SK-N-SH treated with all-trans-retinoic acid at 6 μM for 48 hours (cell line): ENCODE measurements around the gene COG8.

Experiments used
- ATAC-seq: fragments of 200-7000 bp; cut with Tn5 transposase; 3 replicates; pipeline ENCODE4 v1.9.1; 2020; ENCODE audit warnings: mild to moderate bottlenecking, moderate library complexity
- ARNTL ChIP-seq: fragments of 450-650 bp; formaldehyde crosslinking; IDR thresholded peaks from 2 replicates; pipeline ENCODE4 v1.5.0; 2020; ENCODE audit warnings: low read depth, mild to moderate bottlenecking, moderate library complexity, borderline replicate concordance
- BACH2 ChIP-seq: fragments of 250-450 bp; sonication (Bioruptor Pico); IDR thresholded peaks from 2 replicates; pipeline ENCODE4 v1.9.0; 2021; ENCODE audit warnings: mild to moderate bottlenecking, borderline replicate concordance
- CSRNP3 ChIP-seq: fragments of 250-450 bp; sonication (Bioruptor Pico); IDR thresholded peaks from 2 replicates; pipeline ENCODE4 v1.5.1; 2021; ENCODE audit warnings: mild to moderate bottlenecking, moderate library complexity
- ESRRG ChIP-seq: fragments of 250-450 bp; sonication (Bioruptor Pico); IDR thresholded peaks from 2 replicates; pipeline ENCODE4 v1.6.1; 2021; ENCODE audit warnings: mild to moderate bottlenecking
- GLIS3 ChIP-seq: fragments of 250-450 bp; sonication (Bioruptor Pico); IDR thresholded peaks from 2 replicates; pipeline ENCODE4 v1.5.0; 2020; ENCODE audit warnings: mild to moderate bottlenecking, moderate library complexity
- ISL1 ChIP-seq: fragments of 250-450 bp; sonication (Bioruptor Pico); IDR thresholded peaks from 2 replicates; pipeline ENCODE4 v2.1.2; 2022; ENCODE audit warnings: mild to moderate bottlenecking, moderate library complexity
- OSR1 ChIP-seq: fragments of 250-450 bp; sonication (Bioruptor Pico); IDR thresholded peaks from 2 replicates; pipeline ENCODE4 v1.8.0; 2022; ENCODE audit warnings: moderate library complexity, mild to moderate bottlenecking, inconsistent platforms
- PPARA ChIP-seq: fragments of 250-450 bp; sonication (Bioruptor Pico); IDR thresholded peaks from 2 replicates; pipeline ENCODE4 v1.5.0; 2020; ENCODE audit warnings: mild to moderate bottlenecking, borderline replicate concordance
- RARB ChIP-seq: fragments of 250-450 bp; sonication (Bioruptor Pico); IDR thresholded peaks from 2 replicates; pipeline ENCODE4 v1.8.0; 2021; ENCODE audit warnings: mild to moderate bottlenecking, moderate library complexity
- SNAI2 ChIP-seq: fragments of 250-450 bp; sonication (Bioruptor Pico); IDR thresholded peaks from 2 replicates; pipeline ENCODE4 v1.5.0; 2020; ENCODE audit warnings: mild to moderate bottlenecking, moderate library complexity
- TCF4 ChIP-seq: fragments of 250-450 bp; sonication (Bioruptor Pico); IDR thresholded peaks from 2 replicates; pipeline ENCODE4 v1.8.0; 2021; ENCODE audit warnings: mild to moderate bottlenecking, moderate library complexity, borderline replicate concordance
- TOX ChIP-seq: fragments of 250-450 bp; sonication (Bioruptor Pico); IDR thresholded peaks from 2 replicates; pipeline ENCODE4 v1.8.0; 2021; ENCODE audit warnings: mild to moderate bottlenecking, moderate library complexity, borderline replicate concordance
- TSHZ2 ChIP-seq: fragments of 250-450 bp; sonication (Bioruptor Pico); IDR thresholded peaks from 2 replicates; pipeline ENCODE4 v1.5.0; 2020; ENCODE audit warnings: mild to moderate bottlenecking, moderate library complexity
- ZC3H10 ChIP-seq: fragments of 250-450 bp; sonication (Bioruptor Pico); IDR thresholded peaks from 2 replicates; pipeline ENCODE4 v1.5.1; 2021; ENCODE audit warnings: mild to moderate bottlenecking, moderate library complexity
- ZFP3 ChIP-seq: fragments of 250-450 bp; sonication (Bioruptor Pico); IDR thresholded peaks from 2 replicates; pipeline ENCODE4 v1.5.0; 2020; ENCODE audit warnings: mild to moderate bottlenecking, moderate library complexity
- ZFP30 ChIP-seq: fragments of 450-650 bp; formaldehyde crosslinking; IDR thresholded peaks from 2 replicates; pipeline ENCODE4 v1.5.0; 2022; ENCODE audit warnings: mild to moderate bottlenecking, moderate library complexity
- ZNF565 ChIP-seq: fragments of 450-650 bp; formaldehyde crosslinking; conservative IDR thresholded peaks from 2 replicates; pipeline ENCODE4 v1.5.0; 2020; ENCODE audit warnings: low read depth, mild to moderate bottlenecking, moderate library complexity
- ZNF70 ChIP-seq: fragments of 450-650 bp; formaldehyde crosslinking; IDR thresholded peaks from 2 replicates; pipeline ENCODE4 v1.5.0; 2020; ENCODE audit warnings: mild to moderate bottlenecking, moderate library complexity
- ZNF8 ChIP-seq: fragments of 450-650 bp; formaldehyde crosslinking; IDR thresholded peaks from 2 replicates; pipeline ENCODE4 v1.5.0; 2020; ENCODE audit warnings: mild to moderate bottlenecking, moderate library complexity
- TF ChIP-seq, protein P1 (sequence below): fragments of 250-450 bp; sonication (Bioruptor Pico); IDR thresholded peaks from 2 replicates; pipeline ENCODE4 v1.8.0; 2020; ENCODE audit warnings: mild to moderate bottlenecking, moderate library complexity, borderline replicate concordance
- TF ChIP-seq, protein P2 (sequence below): fragments of 250-450 bp; sonication (Bioruptor Pico); IDR thresholded peaks from 2 replicates; pipeline ENCODE4 v1.5.1; 2020; ENCODE audit warnings: low read depth, mild to moderate bottlenecking, moderate library complexity

Gene COG8

GRCh38 chr16:69318177-69318910, 21.0 kb downstream of the COG8 start:
- ATAC-seq = no peak

DNA sequence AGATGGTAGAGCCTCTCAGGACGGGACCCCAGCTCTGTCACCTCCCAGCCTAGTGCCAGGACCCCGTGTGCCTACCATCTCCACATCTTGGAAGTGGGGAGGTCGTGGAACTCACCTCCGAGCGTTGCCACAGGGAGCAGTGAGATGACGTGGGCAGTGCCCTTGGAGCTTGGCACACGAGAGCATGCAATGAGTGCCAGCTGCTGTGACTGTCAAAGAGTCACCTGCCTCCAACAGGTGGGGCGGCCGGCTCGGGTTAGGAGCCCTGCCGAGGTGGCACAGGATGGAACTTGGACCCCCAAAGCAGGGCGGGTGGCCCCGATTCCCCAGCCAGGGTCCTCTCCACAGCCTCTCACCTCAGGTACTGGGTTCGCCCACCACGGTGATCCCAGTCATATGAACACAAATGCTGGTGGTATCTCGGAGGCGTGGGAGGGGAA, 22.7 kb downstream of the COG8 start:
- TF ChIP-seq, protein P1, sequence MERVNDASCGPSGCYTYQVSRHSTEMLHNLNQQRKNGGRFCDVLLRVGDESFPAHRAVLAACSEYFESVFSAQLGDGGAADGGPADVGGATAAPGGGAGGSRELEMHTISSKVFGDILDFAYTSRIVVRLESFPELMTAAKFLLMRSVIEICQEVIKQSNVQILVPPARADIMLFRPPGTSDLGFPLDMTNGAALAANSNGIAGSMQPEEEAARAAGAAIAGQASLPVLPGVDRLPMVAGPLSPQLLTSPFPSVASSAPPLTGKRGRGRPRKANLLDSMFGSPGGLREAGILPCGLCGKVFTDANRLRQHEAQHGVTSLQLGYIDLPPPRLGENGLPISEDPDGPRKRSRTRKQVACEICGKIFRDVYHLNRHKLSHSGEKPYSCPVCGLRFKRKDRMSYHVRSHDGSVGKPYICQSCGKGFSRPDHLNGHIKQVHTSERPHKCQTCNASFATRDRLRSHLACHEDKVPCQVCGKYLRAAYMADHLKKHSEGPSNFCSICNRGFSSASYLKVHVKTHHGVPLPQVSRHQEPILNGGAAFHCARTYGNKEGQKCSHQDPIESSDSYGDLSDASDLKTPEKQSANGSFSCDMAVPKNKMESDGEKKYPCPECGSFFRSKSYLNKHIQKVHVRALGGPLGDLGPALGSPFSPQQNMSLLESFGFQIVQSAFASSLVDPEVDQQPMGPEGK (CRISPR knock-in tag) = no peak
- TF ChIP-seq ARNTL (CRISPR knock-in tag) = no peak
- no peak for TF ChIP-seq ZNF565 (CRISPR knock-in tag)
- TF ChIP-seq TCF4 (CRISPR knock-in tag) = no peak
- TF ChIP-seq ISL1 (CRISPR knock-in tag) = no peak
- no peak for TF ChIP-seq ESRRG
- no peak for TF ChIP-seq SNAI2
- ATAC-seq = no peak

More at GRCh38 chr16:69318177-69318910, 21.0 kb downstream of the COG8 start:
- TF ChIP-seq ZC3H10 = no peak
- no peak for TF ChIP-seq ZNF8 (CRISPR knock-in tag)
- TF ChIP-seq ESRRG = no peak
- no peak for TF ChIP-seq GLIS3 (CRISPR knock-in tag)
- no peak for TF ChIP-seq ZNF70 (CRISPR knock-in tag)
- no peak for TF ChIP-seq ISL1 (CRISPR knock-in tag)

DNA sequence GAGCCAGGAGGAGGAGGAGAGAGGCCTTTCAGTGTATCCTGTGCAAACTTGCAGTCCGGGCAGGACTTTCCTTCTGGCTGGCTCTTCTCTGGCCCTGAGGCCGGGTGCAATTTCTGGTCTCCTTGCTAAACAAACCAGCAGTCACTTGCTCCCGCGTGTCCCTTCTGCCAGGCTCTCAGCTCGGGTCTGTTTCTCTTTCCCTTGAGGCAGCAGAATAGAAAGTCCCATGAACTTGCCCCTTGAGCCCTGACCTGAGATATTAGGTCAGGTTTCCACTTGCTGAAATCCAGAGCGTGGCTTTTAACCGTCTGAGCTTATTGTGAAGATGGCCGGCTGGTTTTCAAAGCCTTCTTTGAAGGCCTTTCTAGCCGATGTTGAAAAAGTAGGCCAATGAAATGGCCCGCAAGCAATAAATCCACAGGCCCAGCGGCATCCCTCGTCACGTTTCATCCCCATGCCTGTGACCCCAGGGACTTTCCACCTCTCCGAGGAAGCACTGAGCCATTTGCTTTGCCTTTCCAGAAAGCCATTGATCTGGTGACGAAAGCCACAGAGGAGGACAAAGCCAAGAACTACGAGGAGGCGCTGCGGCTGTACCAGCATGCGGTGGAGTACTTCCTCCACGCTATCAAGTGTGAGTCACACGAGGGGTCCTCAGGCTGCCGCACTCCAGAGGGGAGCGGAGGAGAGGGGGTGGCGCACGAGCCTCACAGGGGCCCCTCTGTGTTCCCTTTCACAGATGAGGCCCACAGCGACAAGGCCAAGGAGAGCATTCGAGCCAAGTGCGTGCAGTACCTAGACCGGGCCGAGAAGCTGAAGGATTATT, 23.7 kb downstream of the COG8 start:
- no peak for ATAC-seq
- TF ChIP-seq, protein P1 (CRISPR knock-in tag) = no peak
- no peak for TF ChIP-seq ZNF70 (CRISPR knock-in tag)
- no peak for TF ChIP-seq SNAI2
- TF ChIP-seq ZNF565 (CRISPR knock-in tag) = no peak
- no peak for TF ChIP-seq ISL1 (CRISPR knock-in tag)
- no peak for TF ChIP-seq OSR1 (CRISPR knock-in tag)
- no peak for TF ChIP-seq BACH2 (CRISPR knock-in tag)
- TF ChIP-seq CSRNP3 (CRISPR knock-in tag) = no peak
- TF ChIP-seq PPARA (CRISPR knock-in tag) = no peak
- TF ChIP-seq ARNTL (CRISPR knock-in tag) = no peak
- TF ChIP-seq ESRRG = no peak
- TF ChIP-seq, protein P2, sequence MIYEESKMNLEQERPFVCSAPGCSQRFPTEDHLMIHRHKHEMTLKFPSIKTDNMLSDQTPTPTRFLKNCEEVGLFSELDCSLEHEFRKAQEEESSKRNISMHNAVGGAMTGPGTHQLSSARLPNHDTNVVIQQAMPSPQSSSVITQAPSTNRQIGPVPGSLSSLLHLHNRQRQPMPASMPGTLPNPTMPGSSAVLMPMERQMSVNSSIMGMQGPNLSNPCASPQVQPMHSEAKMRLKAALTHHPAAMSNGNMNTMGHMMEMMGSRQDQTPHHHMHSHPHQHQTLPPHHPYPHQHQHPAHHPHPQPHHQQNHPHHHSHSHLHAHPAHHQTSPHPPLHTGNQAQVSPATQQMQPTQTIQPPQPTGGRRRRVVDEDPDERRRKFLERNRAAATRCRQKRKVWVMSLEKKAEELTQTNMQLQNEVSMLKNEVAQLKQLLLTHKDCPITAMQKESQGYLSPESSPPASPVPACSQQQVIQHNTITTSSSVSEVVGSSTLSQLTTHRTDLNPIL (CRISPR knock-in tag) = no peak
- no peak for TF ChIP-seq ZFP30 (CRISPR knock-in tag)
- no peak for TF ChIP-seq RARB (CRISPR knock-in tag)
- no peak for TF ChIP-seq ZC3H10
- no peak for TF ChIP-seq ZFP3
- TF ChIP-seq TSHZ2 (CRISPR knock-in tag) = no peak
- no peak for TF ChIP-seq TOX
- no peak for TF ChIP-seq ZNF8 (CRISPR knock-in tag)
- no peak for TF ChIP-seq GLIS3 (CRISPR knock-in tag)
